HG03159 (cell line): Measurements from ENCODE around the gene RFPL3.
"Not testable (repeated sequence)": the region's sequence is repeated elsewhere in the genome, so short reads cannot be mapped to it uniquely, and the experiment has no call there.

Experiments used
- ATAC-seq: cut with Tn5 transposase; IDR thresholded peaks from one replicate; pipeline ENCODE4 v1.9.1; 2021; ENCODE audit warnings: mild to moderate bottlenecking, moderate library complexity; ENCODE audit not compliant: unreplicated experiment

RFPL3 gene

DNA sequence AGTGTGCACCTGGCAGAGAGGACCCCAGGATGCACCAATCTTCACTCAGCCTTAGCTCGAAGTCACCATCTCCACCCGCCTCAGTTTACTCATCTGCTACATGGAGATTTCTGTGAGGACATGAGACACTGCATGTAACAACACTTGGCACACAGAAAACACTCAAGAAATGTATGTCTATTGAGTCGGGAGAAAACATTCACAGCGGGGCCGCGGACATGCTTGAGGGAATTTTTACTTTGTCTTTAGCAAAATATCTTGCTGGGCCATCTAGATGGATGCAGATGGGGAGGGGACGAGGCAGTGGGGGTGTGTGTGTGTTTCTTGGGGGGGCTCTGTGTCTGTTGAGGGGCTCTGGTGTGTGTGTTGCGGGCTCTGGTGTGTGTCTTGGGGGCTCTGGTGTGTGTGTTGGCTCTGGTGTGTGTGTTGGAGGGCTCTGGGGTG lies 28.4 kb upstream of the RFPL3 start:
- no peak for ATAC-seq

DNA sequence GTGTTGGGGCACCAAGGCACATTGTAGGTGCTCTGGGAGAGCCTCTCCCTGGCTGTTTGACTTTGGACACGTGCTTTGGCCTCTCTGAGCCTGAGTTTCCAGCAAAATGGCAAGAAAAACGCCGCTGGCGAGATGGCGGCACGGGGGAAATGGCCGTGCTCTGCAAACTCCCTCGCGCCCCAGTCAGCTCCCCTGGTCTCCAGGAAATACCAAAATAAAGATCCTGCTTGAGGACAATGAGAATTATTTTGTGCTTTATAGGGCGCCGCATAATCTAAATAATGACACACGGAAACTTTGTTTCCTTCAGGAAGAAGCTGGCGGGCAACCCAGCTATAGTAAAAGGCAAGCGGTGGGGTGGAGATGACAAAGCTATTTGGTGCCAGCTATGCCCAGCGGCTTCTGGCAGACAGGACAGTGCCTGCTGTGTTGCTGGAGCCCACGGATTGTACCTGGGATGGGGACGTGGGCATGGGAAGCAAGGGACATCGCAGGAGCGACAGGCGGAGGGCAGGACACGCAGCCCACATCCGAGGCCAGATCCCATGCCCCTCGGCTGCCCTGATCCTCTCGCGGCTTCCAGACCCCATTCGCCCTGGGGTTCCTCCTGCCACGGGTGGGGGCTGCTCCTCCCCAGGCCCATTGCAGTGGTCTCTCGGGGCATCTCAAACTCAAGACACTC lies 26.3 kb upstream of the RFPL3 start:
- no peak for ATAC-seq

DNA sequence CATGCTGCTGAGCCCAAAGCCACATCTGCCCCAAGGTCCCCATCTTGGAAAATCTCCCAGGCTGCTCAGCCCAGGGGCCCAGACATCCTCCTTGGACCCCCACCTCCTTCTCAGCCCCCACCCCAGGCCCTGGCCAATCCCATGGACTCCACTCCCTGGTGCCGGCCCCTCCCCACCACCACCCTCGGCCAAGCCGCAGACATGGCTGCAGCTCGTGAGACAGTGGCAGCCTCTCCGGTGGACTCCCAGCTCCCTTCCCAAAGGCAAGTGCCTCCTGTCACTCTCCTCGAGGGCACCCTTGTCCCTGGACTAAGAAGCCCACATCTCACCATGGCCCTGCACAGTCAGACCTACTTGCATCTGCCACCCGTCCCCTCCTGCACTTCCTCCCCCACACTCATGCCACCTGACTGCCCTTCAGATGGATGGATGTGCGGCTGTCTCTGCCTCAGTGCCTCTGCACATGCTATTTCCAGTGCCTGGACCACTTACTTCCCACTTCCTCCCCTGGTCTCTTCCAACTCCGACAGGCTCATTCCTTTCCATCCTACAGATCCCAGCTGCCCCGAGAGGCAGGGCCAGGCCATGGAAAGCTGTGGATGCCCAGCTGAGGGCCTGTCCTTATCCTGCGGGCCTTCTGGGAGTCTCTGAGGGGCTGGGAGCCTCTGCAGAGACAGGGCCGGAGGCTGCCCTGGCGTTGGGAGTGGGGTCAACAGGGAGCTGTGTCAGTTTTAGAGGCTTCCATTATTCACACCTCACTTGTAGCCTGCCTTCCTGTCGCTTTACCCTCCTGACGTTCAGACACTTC lies 25.5 kb upstream of the RFPL3 start:
- no peak for ATAC-seq

DNA sequence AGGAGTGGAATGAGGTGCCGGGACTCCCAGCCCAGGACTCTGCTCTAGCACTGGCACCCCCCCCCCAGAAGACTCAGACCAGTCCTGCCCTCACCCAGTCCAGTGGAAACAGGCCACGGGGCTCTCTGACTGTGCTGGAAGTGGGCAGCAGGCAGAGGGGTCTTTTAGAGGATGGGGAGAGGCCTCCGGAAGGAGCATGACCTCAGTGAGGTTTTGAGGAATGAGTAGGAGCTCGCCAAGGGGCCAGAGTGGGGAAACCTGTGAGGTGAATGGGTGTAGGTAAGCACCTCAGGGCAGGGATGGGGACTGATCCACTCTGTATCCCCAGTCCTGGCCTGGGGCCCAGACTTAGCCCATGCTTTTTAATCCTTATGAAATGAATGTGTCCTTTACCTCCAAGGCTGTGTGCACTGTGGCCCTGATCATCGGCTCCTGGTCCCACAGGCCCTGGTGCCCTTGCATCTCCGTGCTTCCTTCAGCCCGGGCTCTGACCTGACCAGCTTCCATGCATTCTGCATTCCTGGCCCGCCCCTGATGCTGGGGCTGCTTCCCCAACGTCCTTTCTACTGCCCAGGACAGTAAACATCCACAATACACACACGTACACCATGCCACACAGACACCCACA lies 24.4 kb upstream of the RFPL3 start:
- no peak for ATAC-seq

DNA sequence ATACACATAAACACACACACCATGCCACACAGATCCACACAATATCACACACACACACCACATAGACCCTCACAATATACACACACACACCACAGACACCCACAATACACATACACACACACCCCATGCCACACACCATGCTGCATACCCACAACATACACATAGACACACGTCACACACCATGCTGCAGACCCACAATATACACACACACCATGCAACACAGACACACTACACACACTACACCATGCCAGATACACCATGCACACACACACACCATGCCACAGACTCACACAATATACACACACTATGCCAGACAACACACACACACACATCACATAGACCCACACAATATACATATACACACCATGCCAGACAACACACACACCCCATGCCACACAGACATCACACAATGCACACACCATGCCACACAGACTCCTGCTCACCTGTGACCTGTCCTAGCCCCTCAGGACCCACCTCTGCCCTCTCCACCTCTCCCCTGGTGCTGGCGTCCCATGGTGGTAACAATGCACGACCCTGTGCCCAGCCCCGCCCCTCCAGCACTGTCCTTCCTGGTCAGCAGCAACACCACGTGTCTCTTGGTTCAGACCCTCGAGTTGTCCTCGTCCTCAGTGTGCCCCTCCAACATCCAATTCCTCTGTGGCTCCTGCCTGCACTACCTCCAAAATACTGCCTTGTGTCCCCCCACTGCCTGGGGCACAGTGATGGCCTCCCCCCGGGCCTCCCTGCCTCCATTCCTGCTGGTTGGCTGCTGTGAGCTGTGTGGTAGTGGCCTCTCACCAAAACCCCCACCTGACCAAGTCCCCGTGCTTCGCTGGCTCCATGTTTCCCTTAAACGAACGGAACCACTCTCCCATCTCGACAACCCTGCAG lies 23.7 kb upstream of the RFPL3 start:
- ATAC-seq: no peak

DNA sequence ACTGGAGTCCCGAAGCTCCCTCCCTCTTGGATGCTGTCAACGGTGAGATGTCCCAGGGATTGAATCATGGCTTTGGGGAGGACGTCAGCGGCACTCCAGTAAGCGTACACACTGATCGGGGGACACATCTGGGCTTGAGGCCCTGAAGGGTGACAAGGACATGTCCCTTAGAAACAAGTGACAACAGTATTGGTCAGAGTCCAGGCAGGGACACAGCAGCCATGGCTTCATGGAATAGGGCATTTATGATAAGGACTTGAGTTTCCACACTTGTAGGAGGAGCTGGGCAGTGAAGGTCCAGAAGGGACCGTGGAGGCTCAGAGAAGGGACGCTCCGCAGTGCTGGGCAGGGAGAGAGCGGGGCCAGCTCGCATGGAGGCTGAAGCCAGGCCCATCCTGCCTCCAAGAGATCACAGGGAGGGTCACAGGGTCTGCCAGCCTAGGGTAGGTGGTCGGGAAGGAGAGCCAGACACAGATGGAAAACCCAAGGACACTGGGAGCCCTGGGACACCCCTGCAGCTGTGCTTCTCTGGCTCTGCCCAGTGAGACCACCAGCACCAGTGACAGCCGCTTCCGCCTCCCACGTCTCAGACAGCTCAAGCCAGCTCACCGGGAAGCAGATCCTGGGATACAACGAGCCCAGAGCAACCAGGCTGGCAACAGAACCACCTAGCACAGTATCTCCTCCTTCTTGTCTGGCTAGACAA lies 22.9 kb upstream of the RFPL3 start:
- no peak for ATAC-seq

DNA sequence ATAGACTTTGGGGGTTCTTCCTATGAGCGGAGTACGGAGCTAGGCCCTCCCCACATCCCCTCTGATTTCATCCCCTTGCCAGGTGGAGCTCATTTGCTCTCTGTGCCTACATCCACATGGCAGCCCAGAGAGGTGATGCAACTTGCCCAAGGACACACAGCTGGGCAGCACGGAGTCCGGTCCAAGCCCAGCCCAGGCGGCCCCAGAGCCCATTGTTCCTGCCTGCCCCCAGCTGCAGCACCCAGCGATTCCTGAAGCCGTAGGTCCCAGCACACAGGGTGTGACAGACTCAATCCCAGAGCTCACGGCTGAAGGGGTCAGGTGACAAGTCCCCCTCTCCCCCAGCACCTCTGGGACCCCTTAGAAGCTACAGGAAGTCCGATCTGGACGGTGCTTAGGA lies 22.2 kb upstream of the RFPL3 start:
- ATAC-seq: no peak

DNA sequence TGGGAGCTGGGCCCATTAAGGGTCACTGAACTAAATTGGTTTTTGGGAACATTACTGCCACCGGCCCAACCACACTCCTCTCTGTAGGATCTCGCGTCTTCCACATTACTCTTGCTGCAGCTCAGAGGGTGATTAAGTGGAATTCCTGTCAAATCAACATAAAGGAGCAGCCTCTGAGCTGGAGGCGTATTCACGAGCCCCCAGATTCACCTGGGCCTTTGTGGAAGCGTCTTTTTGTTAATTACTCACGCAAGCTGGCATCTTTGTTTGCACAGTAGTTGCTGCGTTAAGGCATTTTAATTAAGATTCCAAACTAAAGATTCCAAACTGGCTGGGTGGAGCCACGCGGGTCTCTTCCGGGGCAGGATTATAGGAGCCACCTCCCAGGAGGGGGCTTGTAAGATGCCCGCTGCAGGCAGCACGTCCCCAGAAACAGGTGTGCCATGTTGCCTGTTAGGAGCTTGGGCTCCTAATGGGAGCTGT lies 21.5 kb upstream of the RFPL3 start:
- ATAC-seq: no peak

DNA sequence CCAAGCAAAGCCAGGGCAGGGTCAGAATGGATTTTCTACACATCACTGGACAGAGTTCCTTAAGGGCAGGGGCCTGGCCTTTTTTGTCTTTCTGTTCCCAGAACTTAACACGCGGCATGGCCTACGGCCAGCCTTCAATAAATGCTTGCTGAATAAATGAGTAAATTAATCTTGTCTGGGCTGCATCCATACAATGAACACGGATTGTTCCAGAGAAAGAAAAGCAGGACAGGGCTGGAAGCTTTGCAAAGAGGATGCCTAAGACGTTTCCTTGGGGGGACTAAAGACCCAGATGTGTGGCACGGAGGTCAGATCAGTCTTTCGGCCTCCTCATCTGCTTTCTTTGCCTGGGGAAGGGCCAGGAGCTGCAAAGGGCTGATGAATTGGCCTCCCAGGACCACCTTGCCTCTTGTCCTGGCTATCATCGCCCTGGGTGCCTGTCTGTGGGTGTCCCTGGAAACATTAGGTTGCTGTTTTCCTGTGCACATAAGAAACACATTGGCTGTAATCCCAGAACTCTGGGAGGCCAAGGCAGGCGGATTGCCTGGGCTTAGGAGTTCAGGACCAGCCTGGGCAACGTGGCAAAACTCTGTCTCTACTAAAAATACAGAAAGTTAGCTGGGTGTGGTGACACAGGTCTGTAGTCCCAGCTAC lies 20.8 kb upstream of the RFPL3 start:
- no peak for ATAC-seq

DNA sequence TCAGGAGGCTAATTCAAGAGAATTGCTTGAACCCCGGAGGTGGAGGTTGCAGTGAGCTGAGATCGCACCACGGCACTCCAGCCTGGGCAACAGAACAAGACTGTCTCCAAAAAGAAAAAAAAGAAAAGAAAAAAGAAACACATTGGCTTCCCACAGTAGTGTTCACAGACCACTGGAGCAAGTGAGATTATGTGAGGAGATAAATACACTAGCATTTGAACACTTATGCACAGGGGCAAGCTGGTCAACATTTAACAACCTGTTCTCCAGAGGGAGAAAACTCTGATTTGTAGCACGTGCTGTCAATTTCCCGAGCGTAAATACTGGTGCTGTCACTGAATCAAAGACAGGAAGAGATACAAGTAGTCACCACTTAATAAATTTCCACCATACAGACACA lies 20.2 kb upstream of the RFPL3 start:
- not testable (repeated sequence) for ATAC-seq

DNA sequence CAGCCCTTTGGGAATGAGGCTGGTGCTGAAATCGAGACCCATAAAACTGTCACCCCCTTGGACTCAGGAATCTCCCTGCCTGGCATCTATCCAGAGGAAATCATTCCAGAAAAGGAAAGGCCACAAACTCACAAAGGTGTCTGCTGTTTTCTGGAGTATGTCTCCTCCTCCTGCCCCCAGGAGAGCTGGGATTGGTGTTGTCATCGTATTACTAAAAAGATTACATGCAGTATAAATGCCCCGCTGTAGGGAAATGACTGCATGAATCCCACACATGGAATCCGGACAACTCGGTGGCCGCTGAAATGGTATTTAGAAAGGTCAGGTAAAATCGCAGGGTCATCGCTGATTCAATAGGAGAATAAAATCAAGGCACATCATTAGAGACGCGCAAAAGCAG lies 18.9 kb upstream of the RFPL3 start:
- ATAC-seq: no peak

DNA sequence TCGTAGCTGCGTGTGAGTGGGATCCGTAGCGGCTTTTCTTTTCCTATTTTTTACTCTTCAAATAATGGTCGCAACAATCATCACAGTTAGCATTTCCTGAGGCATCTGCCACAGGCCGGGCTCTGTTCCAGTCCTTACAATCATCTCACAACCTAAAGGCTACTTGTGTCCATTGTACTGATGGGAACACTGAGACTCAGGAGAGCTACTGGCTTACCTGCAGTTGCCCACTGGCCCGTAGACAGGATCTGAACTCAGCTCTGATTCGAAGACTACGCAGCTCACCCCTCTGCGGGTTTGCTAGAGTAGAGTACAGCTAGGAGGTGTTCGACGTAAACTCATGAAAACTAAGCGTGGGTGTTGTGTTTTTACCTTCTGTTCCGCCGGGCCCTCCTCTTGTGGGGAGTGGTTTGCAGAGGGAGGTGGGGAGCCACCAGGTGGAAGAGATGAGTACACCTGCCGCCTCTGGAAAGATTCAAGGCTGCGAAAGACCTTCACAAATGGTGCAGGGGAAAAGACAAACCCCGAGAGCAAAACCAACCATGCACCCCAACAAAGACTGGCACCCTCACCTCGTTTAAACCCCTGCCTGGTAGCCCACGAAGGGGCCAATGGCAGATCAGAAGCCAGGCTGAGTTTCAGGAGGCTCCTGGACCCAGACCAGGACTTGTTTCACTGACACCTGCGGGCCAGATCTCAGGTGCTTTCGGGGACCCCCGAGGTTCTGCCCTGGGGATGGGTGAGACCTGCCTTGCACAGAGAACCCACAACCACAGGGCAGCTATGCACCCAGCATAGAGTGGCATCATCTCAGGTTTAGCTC lies 18.3 kb upstream of the RFPL3 start:
- ATAC-seq: no peak

DNA sequence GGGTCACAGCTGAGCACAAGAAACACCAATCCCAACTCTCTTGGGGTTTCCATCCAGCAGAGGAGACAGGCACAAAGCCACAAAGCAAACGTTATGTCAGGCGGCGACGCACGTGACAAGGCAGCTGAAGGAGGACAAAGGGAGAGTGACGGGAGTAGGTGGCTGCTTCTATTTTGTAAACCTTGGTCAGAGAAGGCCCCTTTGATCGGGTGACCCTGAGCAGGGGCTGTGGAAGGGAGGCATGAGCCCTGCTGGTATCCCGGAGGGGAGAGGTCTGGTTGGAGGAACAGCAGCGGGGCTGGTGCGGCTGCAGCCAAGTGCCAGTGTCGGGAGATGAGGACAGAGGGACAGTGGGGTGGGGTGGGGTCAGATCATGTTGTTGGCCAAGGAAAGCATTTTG lies 17.3 kb upstream of the RFPL3 start:
- ATAC-seq: no peak

DNA sequence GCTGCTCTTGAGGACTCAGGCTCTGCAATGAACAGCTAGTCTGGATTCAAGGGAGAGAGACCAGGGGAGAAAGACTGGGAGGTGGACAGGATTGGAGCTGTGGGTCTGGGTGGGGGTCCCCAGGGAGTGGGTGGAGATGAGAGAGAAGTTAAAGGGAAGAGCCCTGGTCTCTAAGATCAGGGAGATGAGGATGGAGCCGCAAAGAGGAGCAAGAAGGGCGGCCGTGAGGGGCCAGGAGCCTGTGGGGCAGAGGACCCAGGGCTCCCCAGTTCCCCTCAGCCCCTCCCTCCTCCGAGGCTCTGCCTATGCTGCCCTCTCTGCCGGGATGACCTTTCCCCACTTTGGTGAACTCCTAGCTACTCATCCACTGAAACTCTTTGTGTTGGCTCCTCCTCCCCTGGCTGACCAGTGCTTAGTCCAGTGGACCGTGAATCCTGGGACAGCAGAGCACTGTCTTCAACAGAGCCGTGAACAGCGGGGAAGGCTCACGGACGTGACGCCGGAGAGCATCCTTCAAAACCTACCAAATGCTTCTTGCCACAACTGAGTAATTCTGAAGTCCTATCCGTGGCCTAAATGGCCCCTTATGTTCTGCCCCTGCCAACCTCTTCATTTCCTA lies 16.4 kb upstream of the RFPL3 start:
- no peak for ATAC-seq

DNA sequence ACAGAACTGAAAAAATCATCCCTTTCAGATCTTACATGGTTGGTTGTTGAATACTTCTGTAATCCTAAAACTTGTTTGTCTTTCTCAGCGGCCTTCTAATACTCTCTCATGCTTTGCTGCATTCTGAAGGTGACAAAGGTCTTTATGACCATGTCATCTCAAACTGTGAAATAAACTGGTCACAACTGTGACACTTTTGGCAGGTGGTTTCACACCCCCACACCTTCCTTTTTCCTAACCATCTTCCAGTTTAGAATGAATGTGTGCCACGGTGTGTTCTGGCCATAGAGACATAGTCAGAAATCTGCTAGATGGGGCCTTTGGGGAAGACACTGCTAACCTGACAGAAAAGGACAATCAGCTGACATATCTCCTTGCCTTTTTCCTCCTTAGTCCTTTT lies 14.7 kb upstream of the RFPL3 start:
- ATAC-seq: no peak

DNA sequence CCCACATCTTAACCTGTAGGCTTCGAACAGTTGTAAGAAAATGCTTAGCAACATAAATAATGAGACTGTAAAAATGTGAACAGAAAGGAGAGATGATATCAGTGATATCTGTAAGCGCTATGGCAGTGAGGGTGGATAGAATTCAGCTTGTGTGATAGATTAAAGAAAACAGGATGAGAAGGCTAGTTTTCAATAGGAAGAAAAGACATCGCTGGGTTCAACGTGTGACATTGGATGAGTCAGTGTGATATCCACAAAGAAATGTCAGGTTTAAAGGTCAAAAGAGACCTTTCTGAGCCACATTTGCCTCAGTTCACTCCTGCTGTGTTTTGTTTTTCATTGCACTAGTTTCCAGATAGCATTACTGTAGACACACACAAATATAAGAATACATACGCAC lies 13.7 kb upstream of the RFPL3 start:
- ATAC-seq: no peak

DNA sequence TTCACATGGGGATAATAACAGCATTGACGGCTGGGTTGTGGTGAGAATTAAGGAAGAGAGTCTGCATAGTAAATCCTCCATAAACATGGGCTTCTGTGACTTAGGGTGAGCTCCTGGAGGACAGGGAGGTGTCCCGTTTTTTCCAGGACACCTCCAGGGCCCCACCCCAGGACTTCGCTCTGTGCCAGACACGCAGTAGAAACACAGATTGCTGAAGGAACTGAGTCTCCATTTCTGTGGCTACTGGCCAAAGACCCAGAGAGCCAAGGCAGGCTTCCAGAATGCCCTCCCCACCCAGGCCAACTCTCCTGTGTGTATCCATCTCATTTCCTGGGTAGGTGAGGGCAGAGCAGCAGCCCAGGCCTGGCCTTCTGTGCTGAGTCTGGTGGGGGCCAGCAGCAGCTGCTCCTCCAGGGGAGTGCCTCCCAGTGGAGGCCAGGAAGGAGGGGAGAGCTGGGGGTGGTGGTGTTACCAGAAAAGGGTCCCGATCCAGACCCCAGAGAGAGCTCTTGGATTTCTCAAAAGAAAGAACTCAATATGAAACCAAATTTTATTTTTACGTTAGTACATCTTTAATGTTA lies 9.5 kb upstream of the RFPL3 start:
- ATAC-seq: no peak

DNA sequence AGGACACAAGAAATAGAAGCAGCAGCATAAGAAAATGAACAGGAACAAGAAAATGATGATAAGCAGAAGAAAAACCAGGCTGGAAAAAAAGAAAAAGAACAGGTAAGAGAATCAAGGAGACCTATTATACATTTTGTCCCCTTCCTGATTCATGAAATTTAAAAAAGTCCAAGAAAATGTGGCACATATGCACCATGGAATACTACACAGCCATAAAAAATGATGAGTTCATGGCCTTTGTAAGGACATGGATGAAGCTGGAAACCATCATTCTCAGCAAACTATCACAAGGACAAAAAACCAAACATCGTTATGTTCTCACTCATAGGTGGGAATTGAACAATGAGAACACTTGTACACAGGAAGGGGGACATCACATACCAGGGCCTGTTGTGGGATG lies 5.8 kb upstream of the RFPL3 start:
- ATAC-seq: not testable (repeated sequence)
